HG03135 (cell line): ENCODE measurements around the gene MIF4GD.
"Not testable (repeated sequence)": the region's sequence is repeated elsewhere in the genome, so short reads cannot be mapped to it uniquely, and the experiment has no call there.

Source experiments
- ATAC-seq: cut with Tn5 transposase; IDR thresholded peaks from one replicate; pipeline ENCODE4 v1.9.1; 2021; ENCODE audit warnings: mild to moderate bottlenecking, moderate library complexity; ENCODE audit not compliant: unreplicated experiment

Gene MIF4GD

DNA sequence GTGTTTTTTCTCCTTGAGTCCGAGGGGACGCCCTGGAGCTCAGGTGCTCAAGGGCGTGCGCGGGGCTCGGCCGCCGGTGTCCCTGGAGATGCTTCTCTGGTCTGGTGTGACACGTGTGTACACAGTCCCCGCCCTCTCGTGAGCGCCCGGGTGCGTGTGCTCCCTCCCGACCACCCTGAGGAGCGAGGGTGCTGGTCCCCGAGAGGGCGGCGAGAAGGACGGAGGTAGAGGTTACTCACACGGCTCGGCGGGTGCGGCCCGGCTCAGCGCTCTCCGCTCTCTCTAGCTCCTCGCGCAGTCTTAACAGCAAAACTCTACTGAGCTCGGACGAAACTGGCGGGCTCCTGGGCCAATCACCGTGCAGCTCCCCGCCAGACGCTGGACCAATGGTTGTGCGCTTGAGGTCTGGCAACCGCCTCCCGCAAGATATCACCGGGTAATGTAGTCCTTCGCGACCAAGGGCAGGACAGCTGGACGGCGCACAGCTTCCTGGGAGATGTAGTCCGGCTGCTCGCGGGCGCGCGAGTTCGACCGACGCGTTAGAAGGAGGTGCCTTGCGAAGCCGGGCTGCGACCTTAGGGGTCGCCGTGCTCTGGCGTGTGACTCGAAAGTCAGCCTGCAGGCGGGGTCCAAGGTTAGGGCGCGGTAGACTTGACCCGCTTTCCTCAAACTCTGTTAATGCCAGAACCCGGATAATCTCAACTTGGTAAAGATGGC, 18.2 kb upstream of the MIF4GD start, which contains the start of gene SLC25A19:
Gene SLC25A19, minus strand, starts transcription at position 319 of the 717 bp plus-strand sequence. CDS start 2,669 bp downstream, outside the sequence.
- ATAC-seq, result peak; percentile 85

- ATAC-seq, result peak; percentile 7
Measured at GRCh38 chr17:75288770-75289114, 17.7 kb upstream of the MIF4GD start.

DNA sequence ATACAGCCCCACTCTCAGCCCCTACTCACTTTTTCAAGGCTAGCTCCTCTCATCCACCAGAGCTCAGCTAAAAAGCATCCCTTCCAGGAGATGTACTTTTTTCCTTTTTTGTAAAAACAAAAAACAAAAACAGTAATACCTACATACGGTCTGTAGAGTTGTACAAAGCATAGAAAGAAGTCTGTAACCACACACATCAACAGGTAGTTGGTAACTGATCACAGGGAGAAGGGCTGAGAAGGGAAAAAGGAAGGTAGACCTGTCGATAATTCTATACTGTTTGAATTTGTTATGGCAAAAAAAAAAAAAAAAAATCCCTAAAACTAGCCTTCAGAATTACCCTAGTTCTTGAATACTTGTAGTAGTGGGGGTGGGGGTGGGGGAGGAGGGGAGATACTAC, 17.3 kb upstream of the MIF4GD start:
- ATAC-seq, result no peak

- ATAC-seq, result no peak
Measured at GRCh38 chr17:75287221-75287620, 16.2 kb upstream of the MIF4GD start.

DNA sequence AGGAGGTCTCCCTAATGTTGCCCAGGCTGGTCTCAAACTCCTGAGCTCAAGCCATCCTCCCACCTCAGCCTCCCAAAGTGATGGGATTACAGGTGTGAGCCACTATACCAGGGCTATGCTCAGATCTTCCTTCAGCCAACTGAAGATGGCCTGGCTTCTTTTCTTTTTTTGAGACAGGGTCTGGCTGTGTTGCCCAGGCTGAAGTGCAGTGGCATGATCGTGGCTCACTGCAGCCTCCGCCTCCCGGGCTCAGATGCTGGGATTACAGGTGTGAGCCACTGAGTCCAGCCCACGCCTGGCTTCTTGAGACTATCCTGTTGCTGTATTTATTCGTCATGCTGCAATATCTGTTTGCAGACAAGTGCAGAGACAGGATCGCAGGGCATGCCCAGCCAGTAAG, 14.1 kb upstream of the MIF4GD start:
- ATAC-seq, result no peak

- not testable (repeated sequence) for ATAC-seq
Measured at GRCh38 chr17:75280189-75280588, 9.2 kb upstream of the MIF4GD start.

DNA sequence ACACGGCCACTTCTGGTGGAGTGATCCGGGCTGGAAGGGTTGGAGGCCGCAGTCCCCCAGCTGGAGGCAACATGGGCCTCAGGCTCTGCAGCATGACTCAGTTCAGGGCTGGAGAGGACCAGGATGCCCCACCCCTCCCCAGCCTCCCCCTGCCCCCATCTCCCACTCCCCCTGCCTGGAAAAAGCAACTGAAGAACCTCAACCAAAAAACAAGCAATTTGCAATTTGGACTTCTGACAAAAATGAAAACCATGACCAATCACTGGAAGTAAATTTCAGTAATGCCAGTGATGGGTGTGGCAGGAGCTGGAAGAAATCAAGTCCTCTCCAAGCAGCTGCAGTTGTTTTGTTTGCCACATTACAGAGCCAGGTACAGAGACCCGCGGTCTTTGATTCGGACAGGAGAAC, 6.6 kb upstream of the MIF4GD start:
- ATAC-seq, result no peak

DNA sequence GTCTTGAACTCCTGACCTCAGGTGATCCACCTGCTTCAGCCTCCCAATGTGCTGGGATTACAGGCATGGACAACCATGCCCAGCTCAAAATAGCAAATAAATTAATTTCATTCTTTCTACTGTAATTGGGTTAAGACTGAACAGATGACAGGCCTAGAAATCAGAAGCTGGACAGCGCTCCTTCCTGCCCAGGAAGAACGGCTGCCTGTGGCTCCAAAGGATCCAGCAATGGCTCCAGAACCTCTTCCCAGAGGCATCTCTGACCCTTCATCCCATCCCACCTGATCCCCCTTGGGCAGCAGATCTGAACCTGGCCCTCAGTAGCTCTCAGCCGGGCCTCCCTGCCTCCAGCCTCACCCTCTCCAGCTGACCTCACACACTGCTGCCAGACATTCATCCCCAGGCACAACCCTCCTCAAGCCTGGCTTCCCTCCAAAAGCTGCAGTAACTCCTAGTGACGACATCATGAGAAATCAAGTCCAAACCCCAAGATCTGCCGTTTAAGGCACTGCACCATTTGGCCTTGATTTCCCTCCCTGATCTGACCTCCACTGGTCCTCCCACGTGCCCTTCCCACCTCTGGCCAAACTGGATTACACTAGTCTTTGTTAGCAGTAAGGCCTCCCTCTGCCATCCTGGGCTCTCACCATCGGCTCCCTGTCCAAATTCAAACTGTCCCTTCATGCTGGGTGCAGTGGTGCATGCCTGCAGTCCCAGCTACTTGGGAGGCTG, 3.1 kb upstream of the MIF4GD start:
- ATAC-seq, result no peak

DNA sequence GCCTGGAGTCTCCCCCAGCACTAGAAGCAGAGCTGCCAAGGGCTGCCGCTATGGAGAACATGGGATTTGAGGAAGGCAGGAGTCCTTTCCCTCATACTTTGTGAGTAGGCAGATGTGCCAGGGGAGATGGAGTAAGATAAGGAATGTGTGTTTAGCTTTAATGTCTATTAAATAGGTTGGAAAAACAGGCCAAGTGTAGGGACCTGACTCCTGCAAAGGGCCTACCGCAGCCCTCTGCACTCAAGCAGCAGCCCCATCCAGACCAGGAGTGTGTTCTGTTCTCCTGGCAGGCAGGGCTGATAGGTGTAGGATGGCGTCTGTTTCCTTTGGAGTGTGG, 1.8 kb upstream of the MIF4GD start:
- ATAC-seq, result no peak

- no peak for ATAC-seq
Measured at GRCh38 chr17:75271955-75272847, 1.2 kb upstream of the MIF4GD start.

- ATAC-seq, result peak; percentile 65
Measured at GRCh38 chr17:75271233-75271954, 363 bp upstream of the MIF4GD start.

GRCh38 chr17:75270218-75270965, 639 bp downstream of the MIF4GD start:
- ATAC-seq, result peak; percentile 42

DNA sequence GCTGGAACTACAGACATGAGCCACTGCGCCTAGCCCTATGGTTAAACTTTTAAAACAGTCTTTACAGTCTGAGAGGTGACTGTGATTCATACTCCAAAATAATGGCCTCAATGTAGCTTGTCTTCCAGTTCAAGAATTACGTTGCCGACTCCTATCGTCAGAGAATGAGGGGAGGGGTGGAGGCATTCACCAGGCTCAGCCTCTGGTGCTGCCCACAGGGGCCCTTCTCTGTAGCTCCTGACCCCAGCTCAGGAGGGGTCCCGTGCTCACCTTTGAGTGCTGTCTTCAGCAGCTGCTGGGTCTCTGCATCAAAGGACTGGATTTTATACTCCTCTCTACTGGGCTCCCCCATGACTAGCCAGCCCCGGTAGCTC, 1.2 kb downstream of the MIF4GD start:
- ATAC-seq, result no peak

DNA sequence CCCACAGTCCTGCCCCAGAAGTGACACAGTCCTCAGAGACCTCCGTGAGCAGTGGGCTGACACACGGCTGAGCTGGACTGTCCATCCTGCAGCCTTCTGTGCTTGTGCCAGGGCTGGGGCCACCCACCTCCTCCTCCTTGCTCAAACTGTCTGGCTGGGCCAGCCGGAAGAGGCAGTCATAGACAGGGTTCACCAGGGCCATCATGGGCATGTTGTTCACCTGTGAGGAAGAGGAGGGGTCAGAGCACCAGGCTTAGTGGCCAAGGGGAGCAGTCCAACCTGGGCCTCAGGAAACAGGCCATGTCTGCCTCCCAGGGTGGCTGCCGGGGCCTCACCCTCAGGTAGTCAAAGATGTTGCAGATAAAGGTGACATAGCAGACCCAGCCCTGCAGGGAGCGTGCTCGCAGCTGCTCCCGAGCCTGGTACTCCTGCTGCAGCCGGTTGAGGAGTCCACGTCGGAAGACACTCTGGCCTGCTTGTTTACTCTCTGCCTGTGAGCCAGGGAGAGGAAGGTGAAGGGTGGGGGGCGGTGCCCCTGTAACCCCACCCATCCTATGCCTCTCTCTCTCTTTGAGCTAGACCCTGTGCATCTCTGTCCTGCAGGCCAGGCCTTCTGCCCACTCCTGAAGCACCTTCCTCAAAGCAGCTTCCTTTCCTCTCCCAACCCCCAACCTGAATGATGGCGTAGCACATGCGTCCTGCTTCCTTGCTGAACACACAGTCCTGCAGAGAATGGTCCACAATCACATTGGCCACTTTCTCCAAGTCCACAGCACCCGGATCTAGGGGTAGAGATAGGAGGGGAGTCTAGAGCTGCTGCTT, 3.4 kb downstream of the MIF4GD start:
- no peak for ATAC-seq

DNA sequence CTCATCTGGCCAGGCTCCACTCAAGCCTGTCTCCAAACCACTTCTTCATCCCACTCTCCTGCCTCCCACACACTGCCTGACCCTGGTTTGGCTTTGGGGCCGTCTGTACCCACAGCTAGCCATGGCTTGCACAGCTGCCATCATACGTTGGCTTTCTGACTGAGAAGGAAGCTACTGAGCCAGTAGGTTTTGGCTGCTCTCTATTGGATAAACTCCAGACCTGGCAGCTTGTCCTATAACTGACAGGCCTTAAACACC, 3.9 kb downstream of the MIF4GD start:
- no peak for ATAC-seq

GRCh38 chr17:75266316-75267152, 4.5 kb downstream of the MIF4GD start:
- no peak for ATAC-seq

- no peak for ATAC-seq
Measured at GRCh38 chr17:75265614-75266315, 5.3 kb downstream of the MIF4GD start.

- no peak for ATAC-seq
Measured at GRCh38 chr17:75263055-75263454, 8.0 kb downstream of the MIF4GD start.
